HG03064 (cell line): ENCODE results near the gene ASIC1.

Experiments
- ATAC-seq: cut with Tn5 transposase; IDR thresholded peaks from one replicate; pipeline ENCODE4 v1.9.1; 2021; ENCODE audit warnings: low read depth; ENCODE audit not compliant: unreplicated experiment

The ASIC1 gene

DNA sequence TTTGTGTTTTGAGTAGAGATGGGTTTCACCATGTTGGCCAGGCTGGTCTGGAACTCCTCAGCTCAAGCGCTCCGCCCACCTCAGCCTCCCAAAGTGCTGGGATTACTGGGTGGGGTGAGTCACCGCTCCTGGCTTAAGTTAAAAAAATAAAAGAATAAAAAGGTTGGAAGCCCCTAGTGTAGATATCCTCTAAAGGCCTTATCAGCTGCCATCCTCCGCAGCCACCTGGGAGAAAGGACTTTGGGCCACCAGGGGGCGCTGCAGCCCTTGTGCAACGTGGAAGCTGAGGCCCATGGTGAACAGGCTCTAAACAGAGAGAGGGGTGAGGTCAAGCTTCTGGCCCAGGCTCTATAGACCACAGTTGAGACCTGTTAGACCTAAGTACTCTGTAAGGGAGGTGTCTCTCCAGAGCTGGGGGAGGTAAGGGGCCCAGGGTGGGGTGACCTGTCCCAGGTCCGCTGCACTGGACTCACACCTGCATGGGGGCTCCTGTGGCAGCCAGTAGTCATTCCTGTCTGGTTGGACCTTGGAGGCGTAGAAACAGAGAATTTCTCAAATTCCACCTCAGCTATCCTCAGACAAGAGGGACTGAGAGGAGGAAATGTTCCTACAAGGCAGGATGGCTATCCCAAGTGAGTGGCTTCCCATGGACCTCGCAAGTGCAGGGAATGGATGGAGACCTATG is 18.1 kb upstream of the ASIC1 start:
- no peak for ATAC-seq

DNA sequence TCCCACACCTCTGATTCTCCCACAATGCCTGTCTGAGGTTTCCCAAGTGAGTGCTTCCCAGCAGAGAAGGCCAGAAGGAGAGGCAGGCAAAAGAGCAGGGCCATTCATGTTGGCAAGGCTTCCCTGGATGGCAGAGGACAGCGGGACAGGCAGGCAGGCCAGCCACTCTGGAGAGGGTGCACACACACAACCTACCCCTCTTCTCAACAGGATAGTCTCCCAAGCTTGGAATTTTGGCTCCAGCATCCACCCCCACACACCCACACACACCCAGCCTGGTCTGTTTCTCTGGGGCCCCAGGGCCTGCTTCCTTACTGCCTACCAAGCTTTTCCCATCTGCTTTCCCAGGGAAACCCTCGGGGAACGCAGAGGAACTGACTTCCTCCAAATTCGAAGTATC is 16.7 kb upstream of the ASIC1 start:
- no peak for ATAC-seq

DNA sequence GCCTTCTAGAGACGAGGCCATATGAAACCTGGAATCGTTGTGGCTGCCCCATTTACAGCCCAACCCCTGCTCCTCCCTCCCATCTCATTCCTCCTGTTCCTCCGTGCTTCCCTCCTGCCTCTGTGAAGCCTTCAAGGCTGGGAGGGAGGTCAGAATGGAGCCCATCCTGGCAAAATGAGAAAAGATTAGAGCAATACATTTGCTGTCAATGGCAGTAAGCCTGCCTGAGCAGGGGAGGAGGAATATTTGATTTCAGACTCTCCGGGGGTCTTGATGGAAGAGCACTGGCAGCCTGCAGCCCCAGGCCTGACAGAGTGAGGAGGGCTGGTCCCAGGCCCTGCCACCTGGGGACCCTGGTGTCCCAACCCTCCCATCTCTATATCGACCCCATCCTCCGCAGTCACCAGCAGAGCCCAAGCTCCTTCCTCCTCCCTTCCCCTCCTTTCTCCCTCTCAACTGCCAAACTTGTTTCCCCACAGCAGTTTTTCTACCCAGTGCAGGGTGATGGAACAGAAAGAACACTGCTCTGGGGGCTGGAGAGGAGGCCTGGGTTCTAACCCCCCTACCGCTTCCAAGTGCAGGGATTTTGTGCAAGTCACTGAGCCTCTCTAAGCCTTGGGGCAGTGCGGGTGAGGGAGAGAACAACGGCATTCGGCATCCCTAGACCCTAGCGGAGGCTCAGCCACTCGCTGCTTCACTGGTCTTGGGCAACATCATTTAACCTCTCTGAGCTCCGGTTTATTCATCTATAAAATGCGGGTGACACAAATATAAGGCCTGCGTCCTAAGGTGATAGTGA is 16.1 kb upstream of the ASIC1 start:
- no peak for ATAC-seq

DNA sequence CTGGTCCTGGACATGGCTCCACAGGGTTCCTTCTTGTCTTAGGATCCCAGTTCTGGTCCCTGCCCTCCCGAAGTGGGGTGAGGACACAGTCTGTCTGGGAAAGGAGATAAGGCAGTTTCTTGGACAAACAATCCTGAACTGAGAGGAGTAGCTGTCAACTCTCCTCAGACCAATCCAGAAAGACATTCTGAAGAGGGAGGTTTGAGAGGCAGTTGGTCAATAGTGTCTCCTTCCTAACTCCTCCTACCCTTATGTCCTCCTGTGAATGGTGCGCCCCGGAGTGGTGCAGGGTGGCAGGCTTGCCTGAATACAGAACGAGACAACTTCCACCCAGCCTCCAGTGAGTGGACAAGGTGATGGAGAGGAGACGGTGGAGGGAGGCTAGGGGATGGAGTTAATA is 15.4 kb upstream of the ASIC1 start:
- no peak for ATAC-seq

DNA sequence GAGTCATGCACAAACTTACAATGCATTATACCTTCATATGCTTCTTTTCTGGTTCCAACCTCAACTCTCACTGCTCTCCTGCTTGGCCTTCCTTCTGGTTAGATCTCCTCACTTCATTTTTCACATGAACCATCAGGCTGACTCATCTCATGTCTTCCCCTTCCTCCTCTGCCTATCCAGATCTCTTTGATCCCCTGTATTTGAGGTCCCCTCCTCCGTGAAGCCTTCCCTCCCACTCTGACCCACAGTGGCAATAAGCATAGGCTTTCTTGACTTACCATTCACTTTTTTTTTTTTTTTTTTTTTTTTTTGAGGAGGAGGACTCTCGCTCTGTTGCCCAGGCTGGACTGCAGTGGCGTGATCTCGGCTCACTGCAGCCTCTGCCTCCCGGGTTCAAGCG is 14.7 kb upstream of the ASIC1 start:
- no peak for ATAC-seq

DNA sequence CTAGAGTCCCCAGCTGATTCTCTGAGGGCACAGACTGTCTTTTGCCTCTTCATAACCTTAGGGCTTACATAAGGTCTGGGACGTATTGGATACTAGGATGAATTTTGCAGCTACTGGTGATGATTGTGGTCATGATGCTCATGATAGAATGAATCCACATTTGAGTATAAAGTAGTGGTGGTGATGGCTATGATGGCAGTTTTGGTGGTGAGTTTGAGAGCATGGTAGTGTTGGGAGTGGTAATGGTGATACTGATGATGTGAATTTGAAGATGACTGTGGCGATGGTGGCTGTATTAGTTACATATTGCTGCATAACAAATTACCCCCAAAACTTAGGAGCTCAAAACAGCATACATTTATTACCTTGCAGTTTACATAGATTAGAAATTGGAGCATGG is 14.1 kb upstream of the ASIC1 start:
- no peak for ATAC-seq

DNA sequence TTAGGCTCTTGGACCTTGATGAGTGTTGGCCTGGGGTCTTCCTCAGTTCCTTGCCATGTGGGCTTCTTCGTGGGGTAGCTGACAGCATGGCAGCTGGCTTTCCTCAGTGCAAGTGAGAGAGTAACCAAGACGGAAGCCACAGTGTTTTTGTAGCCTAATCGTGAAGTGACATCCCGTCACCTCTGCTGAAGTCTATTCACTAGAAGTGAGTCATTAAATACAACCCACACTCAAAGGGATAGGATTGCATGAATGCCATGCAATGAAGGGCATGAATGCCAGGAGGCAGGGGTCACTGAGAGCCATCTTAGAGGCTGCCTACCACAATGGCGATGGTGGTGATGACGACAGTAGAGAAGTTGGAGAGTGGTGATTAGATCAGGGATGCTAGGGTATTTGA is 13.5 kb upstream of the ASIC1 start:
- no peak for ATAC-seq

DNA sequence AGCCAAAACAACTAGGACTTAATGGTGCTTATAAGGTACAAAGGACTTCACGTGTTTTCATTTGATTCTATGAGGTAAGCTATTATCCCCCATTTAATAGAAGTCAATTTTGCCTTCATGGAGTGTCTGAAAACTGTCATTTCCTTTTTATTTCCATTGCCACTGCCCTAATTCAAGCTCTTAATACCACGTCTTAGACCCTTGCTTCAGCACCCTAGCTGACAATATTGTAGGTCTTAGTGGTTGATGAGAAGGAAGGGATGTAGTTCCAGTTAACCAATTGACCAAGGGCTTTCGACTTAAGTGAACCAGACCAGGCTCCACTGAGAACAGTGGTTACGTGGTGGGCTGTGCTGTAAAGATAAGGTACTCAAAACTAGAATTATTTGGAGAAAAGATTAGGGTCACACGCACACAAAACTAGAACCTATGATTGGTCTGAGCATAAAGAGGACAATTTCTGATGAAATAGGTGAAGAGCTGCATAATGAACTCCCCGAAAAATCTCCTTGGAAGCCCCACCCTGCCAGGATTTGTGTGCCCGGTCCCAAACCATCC is 9.6 kb upstream of the ASIC1 start:
- ATAC-seq: no peak

DNA sequence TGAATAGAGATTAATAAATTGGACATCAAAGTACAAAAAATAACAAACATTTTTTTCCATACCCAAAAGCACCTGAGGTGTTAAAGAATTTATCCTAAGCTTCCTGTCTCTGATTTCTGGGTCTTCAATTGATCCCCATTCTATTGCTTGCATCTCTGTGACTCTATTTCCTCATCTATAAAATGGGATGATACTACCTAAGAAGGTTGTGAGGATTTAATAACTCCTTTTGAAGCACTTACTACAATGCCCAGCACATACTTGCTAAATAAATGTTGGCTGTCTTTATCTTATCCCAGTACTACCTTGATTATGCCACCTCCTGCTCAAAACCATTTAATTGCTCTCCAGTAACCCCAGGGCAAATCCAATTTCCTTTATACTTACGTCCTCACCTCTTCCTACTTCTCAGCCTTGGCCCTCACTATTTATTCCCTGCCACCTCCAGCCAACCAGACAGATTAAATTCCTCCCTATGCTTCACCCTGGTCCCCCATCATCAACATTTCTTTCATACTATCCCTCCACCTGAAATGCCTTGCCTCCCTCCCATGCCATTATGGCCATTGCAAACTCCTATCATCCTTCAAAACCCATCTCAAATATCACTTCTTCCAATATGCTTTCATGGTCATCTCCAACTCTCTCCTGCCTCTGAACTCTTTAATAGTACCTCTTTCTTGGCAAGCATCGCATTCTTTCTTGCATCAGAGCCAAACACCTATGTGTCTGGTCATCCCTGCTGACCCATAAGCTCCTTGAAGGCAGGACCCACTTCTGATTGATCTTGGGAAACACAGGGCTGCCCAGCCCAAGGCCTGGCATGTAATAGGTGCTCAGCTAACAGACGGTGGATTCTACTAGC is 7.9 kb upstream of the ASIC1 start:
- no peak for ATAC-seq

DNA sequence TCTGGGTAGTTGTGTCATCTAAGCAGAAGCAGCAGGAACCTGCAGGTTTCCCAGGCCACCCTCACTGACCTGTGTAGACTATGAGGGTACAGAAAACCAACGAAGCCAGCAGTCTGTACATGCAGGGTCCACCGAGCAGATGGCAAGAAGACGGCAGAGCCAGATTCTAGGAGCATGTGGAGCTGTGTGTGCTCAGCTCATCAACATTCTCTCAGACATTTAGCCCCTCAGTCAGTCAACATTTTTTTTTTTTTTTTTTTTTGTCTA is 7.3 kb upstream of the ASIC1 start:
- no peak for ATAC-seq

DNA sequence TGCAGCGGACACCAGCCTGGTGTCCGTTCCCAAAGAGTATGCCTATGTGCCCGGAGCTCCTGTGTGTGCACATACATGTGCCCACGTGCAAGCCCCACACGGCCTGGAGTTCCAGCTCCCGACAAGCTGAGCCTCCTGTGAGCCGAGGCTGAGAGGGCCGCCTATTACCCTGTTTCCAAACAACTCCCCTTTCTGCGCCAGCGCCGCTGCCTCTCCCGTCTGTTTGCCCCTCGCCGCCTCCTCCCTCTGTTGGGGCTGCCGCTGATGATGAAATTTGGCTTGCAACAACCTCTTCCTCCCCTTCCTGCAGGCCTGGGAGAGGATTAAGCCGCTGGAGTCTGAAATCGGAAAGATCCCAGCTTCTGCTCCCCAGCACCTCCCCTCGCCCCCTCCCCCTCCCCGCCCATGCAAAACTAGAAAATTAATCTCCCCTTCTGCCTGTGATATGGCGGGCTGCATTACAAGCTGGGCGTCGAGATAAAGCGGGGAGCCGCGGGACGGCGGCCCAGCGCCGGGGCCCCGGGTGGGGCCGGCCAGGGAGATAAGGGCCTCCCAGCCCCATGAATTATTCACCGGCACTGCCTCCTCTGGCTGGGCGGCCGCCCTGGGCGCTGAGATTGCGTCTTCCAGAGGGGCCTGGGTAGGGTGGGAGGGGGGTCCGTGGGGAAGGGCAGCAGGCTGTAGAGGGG is 6.8 kb upstream of the ASIC1 start:
- no peak for ATAC-seq

DNA sequence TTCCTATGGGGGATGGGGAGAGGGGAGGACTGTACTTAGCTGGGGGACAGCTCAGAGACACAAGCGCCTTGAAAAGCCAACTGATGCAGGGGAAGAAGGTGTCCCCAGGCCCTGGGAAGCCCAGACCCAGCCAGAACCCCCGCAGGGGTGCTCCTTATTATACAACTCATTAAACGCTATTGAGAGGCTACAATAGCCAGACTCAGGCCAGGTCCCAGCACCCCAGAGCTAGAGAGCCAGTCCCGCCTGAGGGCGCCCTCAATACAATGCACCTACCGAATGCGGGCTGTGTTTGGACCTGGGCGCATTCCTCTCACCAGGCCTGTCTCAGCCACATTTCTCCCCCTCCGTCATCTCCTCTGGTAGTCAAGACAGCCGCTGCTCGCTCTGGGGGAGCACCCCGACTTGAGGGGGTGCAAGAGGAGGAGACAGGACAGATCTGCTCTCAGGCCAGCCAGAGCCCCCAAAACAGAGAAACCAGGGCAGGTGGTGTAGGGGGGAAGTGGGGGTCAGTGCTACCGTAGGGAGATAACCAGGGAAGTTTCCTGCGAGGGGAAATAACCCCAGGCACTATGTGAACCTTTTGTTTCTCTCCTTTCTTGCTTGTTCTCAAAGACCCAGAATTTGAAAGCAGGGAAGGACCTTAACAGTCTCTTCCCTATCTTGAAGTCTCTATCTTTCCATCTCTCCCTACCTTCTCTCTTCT is 6.1 kb upstream of the ASIC1 start:
- ATAC-seq: no peak

DNA sequence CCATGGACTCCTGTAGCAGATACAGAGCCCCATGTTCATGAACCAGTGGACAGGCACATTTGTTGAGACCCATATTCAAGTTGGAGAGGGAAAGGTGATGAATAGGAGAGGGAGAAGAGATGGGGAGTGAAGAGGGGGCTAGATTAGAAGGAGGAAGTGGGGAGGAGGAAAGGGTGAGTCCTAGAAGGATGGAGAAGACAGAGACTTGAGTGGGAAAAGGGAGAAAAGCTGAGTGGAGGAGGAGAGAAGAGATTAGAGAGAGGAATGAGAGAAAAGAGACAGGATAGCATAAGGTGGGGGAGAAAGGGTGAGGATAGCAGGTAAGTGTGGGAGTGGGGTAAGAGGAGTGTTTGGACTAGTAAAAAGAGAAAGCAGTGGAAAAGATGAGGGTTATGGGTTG is 4.9 kb upstream of the ASIC1 start:
- ATAC-seq: no peak

DNA sequence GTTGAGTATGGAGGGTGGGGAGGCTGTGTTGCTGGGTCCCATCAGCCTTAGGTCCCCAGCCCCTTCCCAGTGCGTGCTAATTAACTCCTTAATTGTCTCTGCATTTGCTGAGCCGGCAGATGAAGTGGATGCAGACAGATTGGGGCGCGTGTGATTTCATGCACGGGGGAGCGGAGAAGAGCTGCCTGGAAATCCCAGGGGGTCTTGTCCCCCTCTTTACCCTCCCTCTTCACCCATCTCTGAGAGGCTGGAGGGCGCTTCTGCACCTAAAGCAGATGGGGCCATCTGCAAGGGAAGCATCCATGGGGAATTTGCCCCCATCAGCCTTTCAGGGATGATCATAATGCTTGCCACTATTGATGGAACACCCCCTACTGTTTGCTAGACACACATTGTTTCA is 4.4 kb upstream of the ASIC1 start:
- no peak for ATAC-seq

DNA sequence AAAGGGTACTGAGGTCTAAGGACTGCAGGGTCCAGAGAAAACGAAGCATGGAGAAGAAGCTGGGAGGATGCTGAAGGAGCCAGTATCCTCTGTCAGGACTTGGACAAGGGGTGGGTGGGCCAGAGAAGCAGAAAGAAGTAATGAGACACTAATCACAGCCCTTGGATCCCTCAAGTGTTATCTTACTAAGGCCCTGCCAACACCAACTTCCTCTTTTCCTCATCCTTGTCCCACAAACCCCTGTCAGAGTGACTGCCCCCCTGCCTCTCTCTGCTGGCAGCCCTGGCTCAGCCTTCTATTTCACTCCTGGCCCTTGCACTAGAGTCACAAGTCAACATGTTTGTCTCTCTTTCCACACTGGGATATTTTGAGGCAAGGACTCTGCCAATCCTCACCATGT is 3.8 kb upstream of the ASIC1 start:
- no peak for ATAC-seq

DNA sequence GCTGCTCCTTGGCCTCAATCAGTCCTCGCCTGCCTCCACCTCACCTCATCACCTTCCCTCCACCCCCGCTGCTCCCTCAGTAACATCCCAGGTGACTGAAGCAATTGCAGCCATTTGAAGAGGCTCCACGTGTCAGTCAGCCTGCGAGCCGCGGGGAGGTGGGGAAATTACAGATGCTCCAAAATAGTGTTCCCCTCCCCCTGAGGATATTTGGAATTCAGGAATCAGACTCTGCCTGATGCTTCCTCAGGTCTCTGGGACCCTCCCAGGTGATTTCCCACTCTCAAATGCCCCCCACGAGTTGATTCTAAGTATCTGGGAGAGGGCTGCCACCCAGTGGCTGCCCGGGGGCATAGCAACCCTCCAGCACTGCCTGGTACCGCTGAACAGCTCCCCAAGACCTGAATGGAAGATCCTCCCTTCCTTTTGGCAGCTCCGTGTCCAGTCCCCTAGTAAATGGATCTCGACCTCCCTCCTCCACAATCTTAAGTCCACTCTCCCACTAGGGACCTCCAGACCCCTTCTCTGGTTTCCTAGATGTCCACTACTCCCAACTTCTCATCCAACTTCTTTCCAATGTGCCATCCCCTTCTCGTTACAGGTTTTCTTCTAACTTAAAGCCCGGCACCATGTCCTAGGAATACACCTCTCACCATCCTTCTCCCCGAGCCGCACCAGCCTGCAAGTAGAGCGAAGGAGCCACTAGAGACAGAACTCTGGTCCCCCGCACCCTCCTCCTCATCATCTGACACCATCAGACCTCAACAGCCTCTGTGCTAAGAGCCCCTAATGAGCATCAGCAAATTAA is 1.4 kb upstream of the ASIC1 start:
- no peak for ATAC-seq

DNA sequence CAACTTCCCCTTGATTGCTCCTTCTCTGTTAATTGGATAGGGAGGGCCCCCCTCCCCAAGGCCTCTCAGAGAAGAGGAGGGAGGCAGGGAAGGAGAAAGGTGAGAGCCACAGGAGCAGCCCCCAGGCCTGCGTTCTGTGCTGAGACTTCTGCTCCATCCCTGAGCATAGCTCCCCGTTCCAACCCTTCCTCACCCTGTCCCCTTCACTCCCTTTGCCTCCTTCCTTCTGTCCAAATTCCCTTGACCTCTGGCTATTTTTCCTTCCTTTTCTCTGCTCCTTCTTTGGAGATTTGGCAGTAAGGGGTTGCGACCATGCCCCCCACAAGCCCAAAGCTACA is 788 bp upstream of the ASIC1 start:
- no peak for ATAC-seq

DNA sequence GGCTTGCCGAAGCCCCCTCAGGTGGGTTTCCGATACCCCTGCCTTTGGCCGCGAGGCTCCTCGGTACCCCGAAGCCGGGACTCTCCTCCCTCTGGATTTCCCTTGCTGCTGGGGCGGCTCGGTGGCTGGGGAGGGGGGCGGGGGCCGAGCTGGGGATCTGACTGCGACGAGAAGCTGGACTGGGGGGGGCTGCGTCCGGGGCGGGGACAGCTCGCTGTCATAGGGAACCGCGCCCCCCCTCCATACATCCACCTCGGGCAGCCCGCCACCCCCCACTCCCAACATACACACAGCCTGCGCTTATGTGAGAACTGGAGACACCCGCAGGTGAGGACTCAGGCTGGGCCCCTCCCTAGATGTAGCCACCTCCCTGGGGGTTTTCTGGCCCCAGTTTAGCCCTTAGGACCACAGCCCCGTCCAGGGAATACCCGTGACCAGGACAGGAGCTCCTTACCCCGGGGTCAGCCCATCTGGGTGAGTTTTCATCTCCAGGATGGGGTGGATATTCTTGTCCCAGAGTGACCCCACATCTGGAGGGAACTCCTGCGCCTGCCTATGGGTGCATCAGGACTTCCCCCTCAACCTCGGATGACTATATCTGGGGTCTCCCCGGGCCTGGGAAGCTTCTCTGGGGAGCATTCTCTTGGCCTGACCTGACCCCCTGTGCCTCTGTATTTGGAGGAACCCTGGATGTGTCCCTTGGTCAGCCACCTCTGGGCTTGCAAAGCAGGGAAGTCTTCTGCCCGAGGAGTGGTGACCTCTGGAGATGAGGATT is 687 bp downstream of the ASIC1 start:
- no peak for ATAC-seq
